ENCODE measurements around the gene HSF2BP. TPM values are rescaled to one million over a fixed set of nuclear protein-coding genes. Genes with fewer than 3 reads are reported as not detected.
"Not testable (repeated sequence)": the region's sequence is repeated elsewhere in the genome, so short reads cannot be mapped to it uniquely, and the experiment has no call there.

The HSF2BP gene
- polyA plus RNA-seq, 2 donors = 0.26 to 0.28 TPM

- Histone ChIP-seq H3K27ac (ENCODE audit: low read depth in 2 of 2, low read length in 1 of 2) (no peak overlapping the region), H3K27me3 (ENCODE audit: control insufficient read depth in 1 of 2, insufficient read depth in 2 of 2, low read length in 2 of 2) (no peaks in the 10 kb centered on the region), H3K4me3 (ENCODE audit: low read depth in 1 of 2, low read length in 2 of 2) (no peak overlapping the region), H3K9me3 (ENCODE audit: control insufficient read depth in 2 of 2, insufficient read depth in 1 of 2, low read depth in 1 of 2, low read length in 1 of 2) (no peaks in the 10 kb centered on the region), H3K4me1 (ENCODE audit: control insufficient read depth in 2 of 2, insufficient read depth in 2 of 2, low read length in 1 of 2) (peaks cover 0 to 7% of the 10 kb centered on the region in 2 donors), H3K36me3 (ENCODE audit: control insufficient read depth in 2 of 2, insufficient read depth in 2 of 2, low read length in 1 of 2) (no peaks in the 10 kb centered on the region)
- WGBS, 2 donors = 88 to 90% methylated on average over 7 of the region's 7 CpGs
Observed at GRCh38 chr21:43654806-43655489, 4.3 kb downstream of the HSF2BP start.

- Histone ChIP-seq H3K4me1 (ENCODE audit: control insufficient read depth in 2 of 2, insufficient read depth in 2 of 2, low read length in 1 of 2) (peaks cover 0 to under 1% of the 10 kb centered on the region in 2 donors), H3K27ac (ENCODE audit: low read depth in 2 of 2, low read length in 1 of 2) (no peak overlapping the region), H3K4me3 (ENCODE audit: low read depth in 1 of 2, low read length in 2 of 2) (no peak overlapping the region), H3K27me3 (ENCODE audit: control insufficient read depth in 1 of 2, insufficient read depth in 2 of 2, low read length in 2 of 2) (no peaks in the 10 kb centered on the region), H3K36me3 (ENCODE audit: control insufficient read depth in 2 of 2, insufficient read depth in 2 of 2, low read length in 1 of 2) (no peaks in the 10 kb centered on the region), H3K9me3 (ENCODE audit: control insufficient read depth in 2 of 2, insufficient read depth in 1 of 2, low read depth in 1 of 2, low read length in 1 of 2) (no peaks in the 10 kb centered on the region)
- WGBS, 2 donors = 91% methylated on average over 6 of the region's 6 CpGs
Observed at GRCh38 chr21:43653626-43654025, 5.7 kb downstream of the HSF2BP start.

- H3K4me1 ChIP-seq (ENCODE audit: control insufficient read depth in 2 of 2, insufficient read depth in 2 of 2, low read length in 1 of 2) = no peaks in the 10 kb centered on the region
- no peak overlapping the region for H3K27ac ChIP-seq (ENCODE audit: low read depth in 2 of 2, low read length in 1 of 2)
- H3K4me3 ChIP-seq (ENCODE audit: low read depth in 1 of 2, low read length in 2 of 2) = no peak overlapping the region
- no peaks in the 10 kb centered on the region for H3K9me3 ChIP-seq (ENCODE audit: control insufficient read depth in 2 of 2, insufficient read depth in 1 of 2, low read depth in 1 of 2, low read length in 1 of 2)
- no peaks in the 10 kb centered on the region for H3K36me3 ChIP-seq (ENCODE audit: control insufficient read depth in 2 of 2, insufficient read depth in 2 of 2, low read length in 1 of 2)
- H3K27me3 ChIP-seq (ENCODE audit: control insufficient read depth in 1 of 2, insufficient read depth in 2 of 2, low read length in 2 of 2) = no peaks in the 10 kb centered on the region
- 84 to 87% methylated on average over 6 of the region's 6 CpGs for WGBS, 2 donors
Observed at GRCh38 chr21:43652616-43653015, 6.7 kb downstream of the HSF2BP start.

DNA sequence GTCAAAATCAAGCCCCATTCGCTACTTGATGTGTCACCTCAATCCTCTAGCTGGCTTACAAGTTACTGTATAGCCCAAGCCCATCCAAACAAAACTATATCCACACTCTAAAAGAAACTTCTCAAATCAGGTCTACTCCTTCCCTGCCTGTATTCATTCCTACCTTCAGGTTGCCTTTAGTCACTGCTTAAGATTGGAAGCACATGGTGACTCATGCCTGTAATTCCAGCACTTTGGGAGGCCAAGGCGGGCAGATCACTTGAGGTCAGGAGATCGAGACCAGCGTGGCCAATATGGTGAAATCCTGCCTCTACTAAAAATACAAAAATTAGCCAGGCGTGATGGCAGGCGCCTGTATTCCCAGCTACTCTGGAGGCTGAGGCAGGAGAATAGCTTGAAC is 7.4 kb downstream of the HSF2BP start:
- not testable (repeated sequence) for H3K4me3 ChIP-seq (ENCODE audit: low read depth in 1 of 2, low read length in 2 of 2); H3K27ac ChIP-seq (ENCODE audit: low read depth in 2 of 2, low read length in 1 of 2); H3K9me3 ChIP-seq (ENCODE audit: control insufficient read depth in 2 of 2, insufficient read depth in 1 of 2, low read depth in 1 of 2, low read length in 1 of 2); H3K36me3 ChIP-seq (ENCODE audit: control insufficient read depth in 2 of 2, insufficient read depth in 2 of 2, low read length in 1 of 2); H3K27me3 ChIP-seq (ENCODE audit: control insufficient read depth in 1 of 2, insufficient read depth in 2 of 2, low read length in 2 of 2); H3K4me1 ChIP-seq (ENCODE audit: control insufficient read depth in 2 of 2, insufficient read depth in 2 of 2, low read length in 1 of 2)
- 95 to 96% methylated on average over 6 of the region's 6 CpGs for WGBS, 2 donors

- no peaks in the 10 kb centered on the region for H3K27me3 ChIP-seq (ENCODE audit: control insufficient read depth in 1 of 2, insufficient read depth in 2 of 2, low read length in 2 of 2)
- no peaks in the 10 kb centered on the region for H3K4me1 ChIP-seq (ENCODE audit: control insufficient read depth in 2 of 2, insufficient read depth in 2 of 2, low read length in 1 of 2)
- H3K4me3 ChIP-seq (ENCODE audit: low read depth in 1 of 2, low read length in 2 of 2) = no peak overlapping the region
- no peak overlapping the region for H3K27ac ChIP-seq (ENCODE audit: low read depth in 2 of 2, low read length in 1 of 2)
- no peaks in the 10 kb centered on the region for H3K36me3 ChIP-seq (ENCODE audit: control insufficient read depth in 2 of 2, insufficient read depth in 2 of 2, low read length in 1 of 2)
- 73 to 77% methylated on average over 9 of the region's 9 CpGs for WGBS, 2 donors
- H3K9me3 ChIP-seq (ENCODE audit: control insufficient read depth in 2 of 2, insufficient read depth in 1 of 2, low read depth in 1 of 2, low read length in 1 of 2) = no peaks in the 10 kb centered on the region
Observed at GRCh38 chr21:43648171-43648570, 11.1 kb downstream of the HSF2BP start.

- Histone ChIP-seq H3K27me3 (ENCODE audit: control insufficient read depth in 1 of 2, insufficient read depth in 2 of 2, low read length in 2 of 2) (no peaks in the 10 kb centered on the region), H3K27ac (ENCODE audit: low read depth in 2 of 2, low read length in 1 of 2) (no peak overlapping the region), H3K36me3 (ENCODE audit: control insufficient read depth in 2 of 2, insufficient read depth in 2 of 2, low read length in 1 of 2) (no peaks in the 10 kb centered on the region), H3K9me3 (ENCODE audit: control insufficient read depth in 2 of 2, insufficient read depth in 1 of 2, low read depth in 1 of 2, low read length in 1 of 2) (no peaks in the 10 kb centered on the region), H3K4me3 (ENCODE audit: low read depth in 1 of 2, low read length in 2 of 2) (no peak overlapping the region), H3K4me1 (ENCODE audit: control insufficient read depth in 2 of 2, insufficient read depth in 2 of 2, low read length in 1 of 2) (no peaks in the 10 kb centered on the region)
- WGBS, 2 donors = 16 to 18% methylated on average over 7 of the region's 7 CpGs
Observed at GRCh38 chr21:43646550-43647260, 12.6 kb downstream of the HSF2BP start.

DNA sequence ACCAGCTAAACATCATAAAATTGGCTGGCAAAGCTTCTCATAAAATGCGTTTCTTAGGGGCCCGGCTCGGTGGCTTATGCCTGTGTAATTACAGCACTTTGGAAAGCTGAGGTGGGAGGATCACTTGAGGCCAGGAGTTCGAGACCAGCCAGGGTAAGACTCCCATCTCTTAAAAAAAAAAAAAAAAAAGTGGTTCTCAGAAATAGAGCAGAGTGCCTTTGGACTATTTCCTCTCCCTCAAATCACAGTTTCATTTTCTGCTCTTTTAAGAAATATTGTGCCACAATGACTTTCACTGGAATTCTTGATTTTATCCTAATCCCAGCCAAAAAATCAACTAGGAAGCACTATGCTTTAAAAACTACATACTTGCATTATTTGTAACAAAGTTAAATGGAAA is 13.3 kb downstream of the HSF2BP start:
- Histone ChIP-seq H3K9me3 (ENCODE audit: control insufficient read depth in 2 of 2, insufficient read depth in 1 of 2, low read depth in 1 of 2, low read length in 1 of 2) (no peaks in the 10 kb centered on the region), H3K27me3 (ENCODE audit: control insufficient read depth in 1 of 2, insufficient read depth in 2 of 2, low read length in 2 of 2) (no peaks in the 10 kb centered on the region), H3K36me3 (ENCODE audit: control insufficient read depth in 2 of 2, insufficient read depth in 2 of 2, low read length in 1 of 2) (no peaks in the 10 kb centered on the region), H3K27ac (ENCODE audit: low read depth in 2 of 2, low read length in 1 of 2) (no peak overlapping the region), H3K4me3 (ENCODE audit: low read depth in 1 of 2, low read length in 2 of 2) (no peak overlapping the region), H3K4me1 (ENCODE audit: control insufficient read depth in 2 of 2, insufficient read depth in 2 of 2, low read length in 1 of 2) (no peaks in the 10 kb centered on the region)
- WGBS, 2 donors = 31 to 38% methylated on average over 4 of the region's 4 CpGs

DNA sequence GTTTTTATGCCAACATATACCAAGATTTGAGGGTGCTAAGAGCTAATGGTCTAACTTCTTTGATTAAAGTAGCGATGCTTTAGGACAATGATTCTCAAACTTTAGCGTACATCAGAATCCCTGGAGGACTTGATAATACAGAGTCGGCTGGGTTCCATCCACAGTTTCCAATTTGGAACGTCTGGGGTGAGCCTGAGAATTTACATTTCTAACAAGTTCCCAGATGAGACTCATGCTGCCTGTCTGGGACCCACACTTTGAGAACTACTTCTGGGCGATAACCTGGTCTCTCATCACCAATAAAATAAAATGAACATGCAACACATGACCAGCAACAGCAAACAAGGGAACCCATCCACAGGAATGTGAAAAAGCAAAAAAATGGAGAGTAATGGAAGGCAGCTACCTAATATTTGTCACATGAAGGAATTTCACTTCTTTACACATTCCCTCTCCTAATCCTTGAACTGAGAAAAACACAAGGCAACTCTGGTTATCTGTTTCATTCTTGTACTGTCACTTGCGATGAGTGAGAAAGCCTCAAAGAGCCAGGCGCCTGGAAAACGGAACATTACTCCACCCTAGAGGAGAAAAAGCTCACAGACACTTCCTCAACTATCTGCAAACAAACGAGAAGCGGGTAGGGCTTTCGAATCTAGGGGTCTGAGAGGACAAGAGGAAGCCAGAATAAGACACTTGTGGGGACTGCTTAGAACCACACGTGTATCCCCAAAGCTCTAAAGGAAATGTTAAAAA is 14.0 kb downstream of the HSF2BP start:
- no peaks in the 10 kb centered on the region for H3K4me1 ChIP-seq (ENCODE audit: control insufficient read depth in 2 of 2, insufficient read depth in 2 of 2, low read length in 1 of 2)
- H3K36me3 ChIP-seq (ENCODE audit: control insufficient read depth in 2 of 2, insufficient read depth in 2 of 2, low read length in 1 of 2) = no peaks in the 10 kb centered on the region
- no peak overlapping the region for H3K27ac ChIP-seq (ENCODE audit: low read depth in 2 of 2, low read length in 1 of 2)
- 39% methylated on average over 12 of the region's 12 CpGs for WGBS, 2 donors
- no peak overlapping the region for H3K4me3 ChIP-seq (ENCODE audit: low read depth in 1 of 2, low read length in 2 of 2)
- H3K9me3 ChIP-seq (ENCODE audit: control insufficient read depth in 2 of 2, insufficient read depth in 1 of 2, low read depth in 1 of 2, low read length in 1 of 2) = no peaks in the 10 kb centered on the region
- no peaks in the 10 kb centered on the region for H3K27me3 ChIP-seq (ENCODE audit: control insufficient read depth in 1 of 2, insufficient read depth in 2 of 2, low read length in 2 of 2)

- WGBS, 2 donors = 67 to 80% methylated on average over 6 of the region's 6 CpGs
- Histone ChIP-seq H3K27me3 (ENCODE audit: control insufficient read depth in 1 of 2, insufficient read depth in 2 of 2, low read length in 2 of 2) (no peaks in the 10 kb centered on the region), H3K27ac (ENCODE audit: low read depth in 2 of 2, low read length in 1 of 2) (no peak overlapping the region), H3K4me1 (ENCODE audit: control insufficient read depth in 2 of 2, insufficient read depth in 2 of 2, low read length in 1 of 2) (peaks cover 0 to 2% of the 10 kb centered on the region in 2 donors), H3K9me3 (ENCODE audit: control insufficient read depth in 2 of 2, insufficient read depth in 1 of 2, low read depth in 1 of 2, low read length in 1 of 2) (no peaks in the 10 kb centered on the region), H3K36me3 (ENCODE audit: control insufficient read depth in 2 of 2, insufficient read depth in 2 of 2, low read length in 1 of 2) (no peaks in the 10 kb centered on the region), H3K4me3 (ENCODE audit: low read depth in 1 of 2, low read length in 2 of 2) (no peak overlapping the region)
Observed at GRCh38 chr21:43644609-43645008, 14.7 kb downstream of the HSF2BP start.
